Endothelial cell of umbilical vein (primary cell): ENCODE data around the gene HSD17B8.

Experiments
- EZH2 ChIP-seq: IDR thresholded peaks from 2 replicates; pipeline ENCODE4 v1.6.1; 2012; ENCODE audit warnings: borderline replicate concordance, low read depth, mild to moderate bottlenecking, moderate library complexity, low read length, inconsistent platforms; ENCODE audit not compliant: severe bottlenecking
- POLR2A ChIP-seq: IDR thresholded peaks from 2 replicates; pipeline ENCODE4 v1.6.1; 2012; ENCODE audit warnings: low read depth, mild to moderate bottlenecking, control low read depth, low read length
- POLR2AphosphoS5 ChIP-seq: IDR thresholded peaks from 2 replicates; pipeline ENCODE4 v1.6.1; 2012; ENCODE audit warnings: low read depth, mild to moderate bottlenecking, control low read depth, low read length, moderate library complexity; ENCODE audit not compliant: insufficient read depth
- TF ChIP-seq, protein P1 (sequence below), 2 donors: IDR thresholded peaks; 1 replicate in 1 of 2; 2 replicates in 1 of 2; pipeline ENCODE4 v1.5.1; 2011; ENCODE audit warnings: low read length in 2 of 2, mild to moderate bottlenecking in 2 of 2, moderate library complexity in 2 of 2, control low read depth in 1 of 2, inconsistent platforms in 1 of 2, low read depth in 1 of 2; ENCODE audit not compliant: insufficient read depth in 1 of 2; ENCODE audit errors: extremely low read depth in 1 of 2

DNA sequence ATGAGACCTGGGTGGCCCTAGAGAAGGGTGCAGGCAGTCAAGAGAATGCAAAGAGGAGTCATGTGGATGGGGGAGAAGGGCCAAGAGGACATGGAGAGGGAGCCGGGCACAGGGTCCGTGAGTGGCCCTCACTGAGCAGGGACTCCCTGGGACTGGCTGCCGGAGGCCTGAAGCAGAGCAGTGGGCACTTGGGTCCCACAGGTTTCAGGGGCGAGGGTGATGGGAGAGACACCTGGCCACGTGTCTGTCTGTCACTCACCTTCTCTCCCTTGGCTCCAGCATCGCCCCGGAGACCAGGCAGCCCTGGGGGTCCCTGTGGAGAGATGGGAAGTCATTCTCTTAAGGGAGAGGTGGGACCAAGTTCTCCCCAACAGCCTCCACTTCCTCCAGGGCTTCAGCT, 37.6 kb upstream of the HSD17B8 start:
- TF ChIP-seq, protein P1, sequence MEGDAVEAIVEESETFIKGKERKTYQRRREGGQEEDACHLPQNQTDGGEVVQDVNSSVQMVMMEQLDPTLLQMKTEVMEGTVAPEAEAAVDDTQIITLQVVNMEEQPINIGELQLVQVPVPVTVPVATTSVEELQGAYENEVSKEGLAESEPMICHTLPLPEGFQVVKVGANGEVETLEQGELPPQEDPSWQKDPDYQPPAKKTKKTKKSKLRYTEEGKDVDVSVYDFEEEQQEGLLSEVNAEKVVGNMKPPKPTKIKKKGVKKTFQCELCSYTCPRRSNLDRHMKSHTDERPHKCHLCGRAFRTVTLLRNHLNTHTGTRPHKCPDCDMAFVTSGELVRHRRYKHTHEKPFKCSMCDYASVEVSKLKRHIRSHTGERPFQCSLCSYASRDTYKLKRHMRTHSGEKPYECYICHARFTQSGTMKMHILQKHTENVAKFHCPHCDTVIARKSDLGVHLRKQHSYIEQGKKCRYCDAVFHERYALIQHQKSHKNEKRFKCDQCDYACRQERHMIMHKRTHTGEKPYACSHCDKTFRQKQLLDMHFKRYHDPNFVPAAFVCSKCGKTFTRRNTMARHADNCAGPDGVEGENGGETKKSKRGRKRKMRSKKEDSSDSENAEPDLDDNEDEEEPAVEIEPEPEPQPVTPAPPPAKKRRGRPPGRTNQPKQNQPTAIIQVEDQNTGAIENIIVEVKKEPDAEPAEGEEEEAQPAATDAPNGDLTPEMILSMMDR (IDR thresholded peaks at IDR 0.05; ENCODE audit: extremely low read depth in 1 of 2, insufficient read depth in 1 of 2, low read depth in 1 of 2, low read length in 2 of 2): no peak
- TF ChIP-seq EZH2: no peak
- TF ChIP-seq POLR2AphosphoS5: no peak
- TF ChIP-seq POLR2A: no peak
